HG03521 (cell line): ENCODE data around the gene SHCBP1L.

Experiments
- ATAC-seq: cut with Tn5 transposase; IDR thresholded peaks from one replicate; pipeline ENCODE4 v1.9.1; 2021; ENCODE audit warnings: mild to moderate bottlenecking, moderate library complexity; ENCODE audit not compliant: unreplicated experiment

The SHCBP1L gene

GRCh38 chr1:182952677-182953444 lies at the start of gene SHCBP1L:
SHCBP1L (minus strand) TSS chr1:182953166; CDS start chr1:182953133, 33 bp downstream.
- ATAC-seq, result no peak

GRCh38 chr1:183002267-183002666 lies 49.3 kb upstream of the SHCBP1L start:
- ATAC-seq, result no peak

GRCh38 chr1:183000167-183000962 lies 47.4 kb upstream of the SHCBP1L start:
- ATAC-seq, result no peak

- ATAC-seq, result no peak
These were observed 45.5 kb upstream of the SHCBP1L start for GRCh38 chr1:182998482-182998881.

GRCh38 chr1:182996816-182997215 lies 43.9 kb upstream of the SHCBP1L start:
- ATAC-seq, result no peak

- no peak for ATAC-seq
These were observed 42.9 kb upstream of the SHCBP1L start for GRCh38 chr1:182995894-182996293.

GRCh38 chr1:182993746-182994145 lies 40.8 kb upstream of the SHCBP1L start:
- no peak for ATAC-seq

GRCh38 chr1:182990413-182991144 lies 37.6 kb upstream of the SHCBP1L start:
- ATAC-seq, result no peak

GRCh38 chr1:182985876-182986275 lies 32.9 kb upstream of the SHCBP1L start:
- ATAC-seq, result no peak

GRCh38 chr1:182984621-182985020 lies 31.7 kb upstream of the SHCBP1L start:
- no peak for ATAC-seq

GRCh38 chr1:182984138-182984537 lies 31.2 kb upstream of the SHCBP1L start:
- no peak for ATAC-seq

- no peak for ATAC-seq
These were observed 25.3 kb upstream of the SHCBP1L start for GRCh38 chr1:182978151-182978853.

- no peak for ATAC-seq
These were observed 24.5 kb upstream of the SHCBP1L start for GRCh38 chr1:182977480-182977879.

GRCh38 chr1:182974506-182975191 lies 21.7 kb upstream of the SHCBP1L start:
- ATAC-seq, result no peak

GRCh38 chr1:182972829-182973228 lies 19.9 kb upstream of the SHCBP1L start:
- no peak for ATAC-seq

GRCh38 chr1:182972231-182972630 lies 19.3 kb upstream of the SHCBP1L start:
- ATAC-seq, result no peak

- no peak for ATAC-seq
These were observed 18.3 kb upstream of the SHCBP1L start for GRCh38 chr1:182971219-182971618.

GRCh38 chr1:182968836-182969734 lies 16.1 kb upstream of the SHCBP1L start:
- ATAC-seq, result no peak

- ATAC-seq, result no peak
These were observed 15.3 kb upstream of the SHCBP1L start for GRCh38 chr1:182968151-182968741.
